GM21529 (cell line): ENCODE data around the gene TSR1.

Source experiments
- ATAC-seq: cut with Tn5 transposase; IDR thresholded peaks from one replicate; pipeline ENCODE4 v1.9.1; 2021; ENCODE audit not compliant: unreplicated experiment

TSR1 gene

GRCh38 chr17:2289878-2290478, 46.3 kb downstream of the TSR1 start:
- ATAC-seq = no peak

GRCh38 chr17:2283302-2283701, 53.0 kb downstream of the TSR1 start:
- no peak for ATAC-seq

GRCh38 chr17:2282297-2282873, 53.9 kb downstream of the TSR1 start:
- ATAC-seq = no peak

- ATAC-seq = no peak
Observed at GRCh38 chr17:2279707-2280106, 56.5 kb downstream of the TSR1 start.

GRCh38 chr17:2277429-2278170, 58.7 kb downstream of the TSR1 start:
- ATAC-seq = no peak

- ATAC-seq = no peak
Observed at GRCh38 chr17:2275722-2276121, 60.5 kb downstream of the TSR1 start.

GRCh38 chr17:2274414-2274813, 61.8 kb downstream of the TSR1 start:
- ATAC-seq = no peak
